IPS-15b (cell line): Measurements from ENCODE around the gene EIF2B2.

ENCODE experiments used
- H3K27me3 ChIP-seq: one replicate; pipeline ENCODE4 v1.6.1; 2013; ENCODE audit warnings: low read length; ENCODE audit not compliant: control insufficient read depth, insufficient read depth
- H3K36me3 ChIP-seq: one replicate; pipeline ENCODE4 v1.6.1; 2013; ENCODE audit warnings: low read length; ENCODE audit not compliant: control insufficient read depth, insufficient read depth
- H3K4me1 ChIP-seq: one replicate; pipeline ENCODE4 v1.6.1; 2013; ENCODE audit warnings: mild to moderate bottlenecking, low read length; ENCODE audit not compliant: control insufficient read depth, insufficient read depth
- H3K4me3 ChIP-seq: one replicate; pipeline ENCODE4 v1.5.1; 2013; ENCODE audit warnings: low read depth, low read length
- H3K9ac ChIP-seq: one replicate; pipeline ENCODE4 v1.6.1; 2013; ENCODE audit warnings: low read depth, mild to moderate bottlenecking, low read length
- H3K9me3 ChIP-seq: one replicate; pipeline ENCODE4 v1.6.1; 2013; ENCODE audit warnings: mild to moderate bottlenecking, low read length; ENCODE audit not compliant: control insufficient read depth, insufficient read depth

EIF2B2 gene

GRCh38 chr14:74975059-74975810 lies 27.5 kb upstream of the EIF2B2 start:
- H3K9me3 ChIP-seq, result no peaks in the 10 kb centered on the region
- no peak overlapping the region for H3K9ac ChIP-seq
- H3K27me3 ChIP-seq, result no peaks in the 10 kb centered on the region
- no peaks in the 10 kb centered on the region for H3K36me3 ChIP-seq
- peaks cover 2% of the 10 kb centered on the region for H3K4me1 ChIP-seq
- no peak overlapping the region for H3K4me3 ChIP-seq

DNA sequence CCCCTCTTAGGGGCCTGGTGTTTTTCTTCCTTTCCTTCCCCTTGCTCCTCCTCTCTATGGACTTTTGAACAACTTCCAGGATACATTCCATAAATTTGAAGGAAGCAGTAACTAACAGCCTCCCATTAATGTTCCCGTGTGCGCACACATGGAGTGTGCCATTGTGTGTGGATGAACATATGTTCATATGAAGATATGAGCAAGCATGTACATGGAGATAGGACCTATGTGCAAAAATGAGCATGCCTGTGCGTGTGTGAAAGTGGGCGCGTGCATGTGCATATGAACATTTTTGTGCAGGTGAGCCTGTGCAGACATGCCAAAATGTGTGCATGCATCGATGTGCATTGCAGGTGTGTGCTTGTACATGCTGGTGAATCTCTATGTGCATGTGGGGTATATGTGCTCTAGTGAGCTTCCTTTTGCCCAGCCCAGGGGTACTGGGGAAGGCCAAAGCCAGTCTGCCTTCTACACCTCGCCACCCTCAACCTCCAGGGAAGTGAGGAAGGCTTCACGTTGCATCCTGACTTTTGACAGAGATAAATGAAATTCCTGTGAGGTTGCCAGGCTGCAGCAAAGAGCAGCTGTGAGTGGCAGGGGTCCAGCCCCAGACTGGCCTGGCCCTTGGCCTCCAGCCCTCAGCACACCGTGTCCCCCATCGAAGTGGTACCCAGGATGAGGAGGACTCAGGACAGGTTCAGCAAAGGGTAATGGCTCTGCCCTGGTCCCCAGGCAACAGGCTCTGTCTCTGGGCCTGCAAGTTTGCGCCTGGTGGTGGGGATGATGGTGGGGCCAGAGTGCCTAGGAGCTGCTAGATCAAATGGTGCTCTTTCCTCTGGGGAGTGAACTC lies 26.2 kb upstream of the EIF2B2 start:
- H3K27me3 ChIP-seq, result no peaks in the 10 kb centered on the region
- H3K36me3 ChIP-seq, result no peaks in the 10 kb centered on the region
- H3K4me1 ChIP-seq, result peaks cover 2% of the 10 kb centered on the region
- no peaks in the 10 kb centered on the region for H3K9me3 ChIP-seq
- H3K4me3 ChIP-seq, result no peak overlapping the region
- no peak overlapping the region for H3K9ac ChIP-seq

DNA sequence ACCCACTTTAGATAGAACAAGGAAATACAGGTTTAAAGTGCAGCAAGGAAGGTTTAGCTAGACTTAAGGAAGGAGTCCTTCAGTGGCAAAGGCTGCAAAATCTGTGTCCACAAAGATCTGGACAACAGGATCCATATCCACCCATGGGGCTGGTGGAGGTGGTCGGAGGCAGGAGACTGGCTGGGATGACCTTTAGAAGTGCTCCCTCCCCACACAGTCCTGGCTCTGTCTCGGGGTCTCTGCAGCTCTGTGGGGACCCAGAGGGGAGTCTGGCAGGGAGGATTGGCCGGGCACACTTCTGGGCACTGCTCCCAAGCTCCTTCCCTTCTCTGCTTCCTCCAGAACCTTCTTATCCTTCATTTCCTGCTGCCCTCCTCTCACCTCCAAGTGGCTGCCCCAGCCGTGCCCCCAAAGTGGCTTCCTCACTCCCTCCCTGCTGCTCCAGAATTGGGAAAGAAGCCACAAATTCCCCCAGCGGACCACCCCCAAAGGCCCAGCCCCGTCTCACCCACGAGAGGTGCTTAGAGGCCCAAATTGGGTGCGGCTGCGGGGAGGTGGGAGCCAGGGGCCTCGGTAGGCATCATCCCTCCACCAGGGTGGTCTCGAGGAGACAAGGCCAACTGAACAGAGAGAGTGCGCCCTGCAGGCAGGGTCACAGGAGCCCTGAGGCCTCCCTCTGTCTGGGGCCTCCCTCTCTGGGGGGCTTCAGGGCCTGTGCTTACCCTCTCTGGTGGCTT lies 25.4 kb upstream of the EIF2B2 start:
- H3K27me3 ChIP-seq, result no peaks in the 10 kb centered on the region
- H3K9me3 ChIP-seq, result no peaks in the 10 kb centered on the region
- H3K9ac ChIP-seq, result no peak overlapping the region
- H3K4me3 ChIP-seq, result no peak overlapping the region
- no peaks in the 10 kb centered on the region for H3K36me3 ChIP-seq
- peaks cover 2% of the 10 kb centered on the region for H3K4me1 ChIP-seq

- Histone ChIP-seq H3K9me3 (no peaks in the 10 kb centered on the region), H3K4me1 (peaks cover 2% of the 10 kb centered on the region), H3K9ac (no peak overlapping the region), H3K27me3 (no peaks in the 10 kb centered on the region), H3K4me3 (no peak overlapping the region), H3K36me3 (no peaks in the 10 kb centered on the region)
These were observed 24.8 kb upstream of the EIF2B2 start for GRCh38 chr14:74977901-74978385.

GRCh38 chr14:74978416-74978947 lies 24.2 kb upstream of the EIF2B2 start:
- H3K9me3 ChIP-seq, result no peaks in the 10 kb centered on the region
- no peaks in the 10 kb centered on the region for H3K27me3 ChIP-seq
- H3K4me1 ChIP-seq, result peaks cover 2% of the 10 kb centered on the region
- H3K9ac ChIP-seq, result no peak overlapping the region
- H3K4me3 ChIP-seq, result no peak overlapping the region
- no peaks in the 10 kb centered on the region for H3K36me3 ChIP-seq

DNA sequence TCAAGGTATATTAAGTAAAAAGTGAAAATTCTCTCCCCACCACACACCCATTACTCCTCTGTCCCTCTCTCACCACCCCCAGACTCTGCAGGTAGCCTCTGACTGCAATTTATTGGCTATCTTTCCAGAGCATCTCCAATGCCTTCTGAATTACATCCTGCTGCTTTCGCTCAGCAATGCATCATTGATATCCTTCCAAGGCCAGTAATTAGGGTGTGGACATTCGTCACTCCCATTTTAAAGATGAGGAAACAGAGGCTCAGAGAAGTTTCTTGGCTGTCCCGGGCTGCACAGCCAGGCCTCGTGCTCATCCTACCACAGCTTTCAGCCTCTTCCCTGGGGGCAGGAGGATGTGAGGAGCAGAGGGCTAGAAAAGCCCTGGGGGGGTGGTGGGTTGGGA lies 23.7 kb upstream of the EIF2B2 start:
- peaks cover 2% of the 10 kb centered on the region for H3K4me1 ChIP-seq
- no peak overlapping the region for H3K9ac ChIP-seq
- no peak overlapping the region for H3K4me3 ChIP-seq

DNA sequence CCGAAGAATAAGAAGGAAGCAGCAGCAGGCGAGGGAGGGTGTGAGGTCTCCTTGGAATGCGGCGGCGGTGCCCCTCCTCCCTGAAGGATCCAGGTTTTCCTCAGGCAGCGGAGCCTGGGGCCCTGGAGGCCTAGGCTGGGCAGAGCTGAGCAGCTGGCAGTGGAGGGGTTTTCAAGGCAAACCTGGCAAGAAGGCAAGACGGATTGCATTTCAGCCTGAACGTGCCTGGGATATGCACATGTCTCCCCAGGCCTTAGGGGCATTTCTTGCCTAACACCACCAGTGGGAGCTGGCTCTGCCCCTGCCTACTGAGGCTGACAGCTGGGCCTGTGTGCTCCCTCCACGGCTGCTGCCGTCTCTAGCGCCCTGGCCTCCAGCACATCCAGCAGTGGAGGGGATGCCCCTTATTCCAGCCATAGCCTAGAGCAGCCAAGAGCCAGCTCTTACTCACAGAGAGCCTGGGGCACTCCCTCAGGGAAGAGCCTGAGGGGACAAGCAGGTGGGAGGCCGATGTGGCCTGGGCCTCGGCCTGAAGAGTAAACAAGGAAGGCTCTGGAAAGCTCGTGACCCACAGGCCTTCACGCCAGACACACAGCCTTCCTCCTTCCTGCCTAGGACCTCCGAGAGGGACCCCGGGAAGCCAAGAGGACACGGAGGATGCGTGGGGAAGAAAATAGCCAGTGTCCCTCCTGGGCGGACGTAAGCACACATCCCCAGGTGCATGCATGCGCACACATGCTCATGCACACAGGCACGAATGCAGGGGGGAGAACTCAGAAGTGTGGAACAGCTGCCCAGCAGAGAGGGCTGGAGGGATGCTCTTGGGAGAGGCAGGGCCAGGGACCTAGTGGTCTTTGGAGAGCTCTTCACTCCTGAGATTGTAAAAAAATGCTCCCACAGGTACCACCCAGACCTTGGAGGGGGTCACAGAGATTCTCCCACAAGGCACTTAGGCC lies 23.0 kb upstream of the EIF2B2 start:
- Histone ChIP-seq H3K27me3 (no peaks in the 10 kb centered on the region), H3K9me3 (no peaks in the 10 kb centered on the region), H3K36me3 (no peaks in the 10 kb centered on the region), H3K9ac (no peak overlapping the region), H3K4me3 (no peak overlapping the region), H3K4me1 (peaks cover 2% of the 10 kb centered on the region)

More for the DNA sequence above, 23.7 kb upstream of the EIF2B2 start:
- no peaks in the 10 kb centered on the region for H3K36me3 ChIP-seq
- no peaks in the 10 kb centered on the region for H3K27me3 ChIP-seq
- no peaks in the 10 kb centered on the region for H3K9me3 ChIP-seq

- Histone ChIP-seq H3K4me1 (peaks cover 2% of the 10 kb centered on the region), H3K36me3 (no peaks in the 10 kb centered on the region), H3K9me3 (no peaks in the 10 kb centered on the region), H3K4me3 (no peak overlapping the region), H3K27me3 (no peaks in the 10 kb centered on the region), H3K9ac (no peak overlapping the region)
These were observed 22.4 kb upstream of the EIF2B2 start for GRCh38 chr14:74980398-74980730.

DNA sequence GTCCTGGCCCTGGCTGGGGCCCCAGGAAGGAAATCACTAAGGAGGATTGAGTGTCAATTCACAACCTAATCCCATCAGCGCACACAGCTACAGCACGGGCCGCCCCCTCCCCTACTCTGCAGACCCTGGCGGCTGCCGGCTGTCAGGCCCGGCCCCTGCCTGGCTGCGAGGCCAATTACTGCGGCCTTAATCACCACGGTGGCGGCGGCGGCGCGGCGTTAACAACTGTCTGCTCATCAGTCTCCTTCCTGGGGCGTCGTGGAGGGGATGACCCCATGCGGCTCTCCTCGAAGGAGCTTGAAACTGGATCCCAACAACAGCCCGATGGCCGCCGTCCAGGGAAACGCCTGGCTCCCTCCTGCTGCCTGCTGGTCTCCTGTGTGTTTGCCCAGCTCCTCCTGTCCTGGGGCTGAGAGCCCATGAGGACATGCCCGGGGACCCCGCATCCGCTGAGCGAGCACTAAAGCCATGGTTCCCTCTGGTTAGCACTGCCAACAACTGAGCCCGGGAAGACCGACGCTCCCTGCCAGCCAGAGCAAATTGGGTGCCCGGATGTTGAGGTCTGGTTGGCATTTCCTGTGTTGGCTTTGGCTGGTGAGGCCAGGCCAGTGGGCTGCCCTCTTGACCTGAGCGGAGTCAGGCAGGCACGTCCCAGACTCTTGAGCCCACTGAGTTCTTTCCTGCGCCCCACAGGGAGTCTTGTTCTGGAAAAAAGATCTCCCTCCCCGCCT lies 21.8 kb upstream of the EIF2B2 start:
- H3K9ac ChIP-seq, result no peak overlapping the region
- no peaks in the 10 kb centered on the region for H3K9me3 ChIP-seq
- no peaks in the 10 kb centered on the region for H3K36me3 ChIP-seq
- H3K27me3 ChIP-seq, result no peaks in the 10 kb centered on the region
- peaks cover 2% of the 10 kb centered on the region for H3K4me1 ChIP-seq
- H3K4me3 ChIP-seq, result no peak overlapping the region

DNA sequence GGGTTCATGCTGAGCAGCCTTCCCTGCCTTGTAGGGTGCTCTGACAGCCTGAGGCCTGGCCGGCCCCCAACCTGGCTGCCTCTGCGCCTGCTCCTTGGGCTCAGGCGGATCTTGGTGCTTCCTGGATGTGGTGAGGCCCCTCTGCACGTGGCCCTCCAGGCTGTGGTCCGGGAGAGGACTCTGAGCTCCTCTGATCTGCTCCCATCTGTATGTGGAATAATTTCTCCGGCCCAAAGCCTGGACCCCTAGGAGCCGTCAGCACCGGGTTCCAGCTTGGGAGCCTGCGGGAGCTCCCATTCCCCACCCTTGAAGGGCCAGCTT lies 21.3 kb upstream of the EIF2B2 start:
- Histone ChIP-seq H3K9ac (no peak overlapping the region), H3K27me3 (no peaks in the 10 kb centered on the region), H3K9me3 (no peaks in the 10 kb centered on the region), H3K36me3 (no peaks in the 10 kb centered on the region), H3K4me1 (peaks cover 2% of the 10 kb centered on the region), H3K4me3 (no peak overlapping the region)
